NK-92 treated with Interleukin-12 subunit alpha and Interleukin-12 subunit beta, amount 100 ng/mL, for 24 hours (cell line): ENCODE measurements around the gene SLC35B1.
A peak's percentile ranks its signal among the peaks of the same experiment; 100 is the strongest.
"Not testable (repeated sequence)": the region's sequence is repeated elsewhere in the genome, so short reads cannot be mapped to it uniquely, and the experiment has no call there.

Experiments
- DNase-seq: peaks from one replicate; lab custom pipeline; 2025; lab: John Stamatoyannopoulos, UW

SLC35B1 gene

GRCh38 chr17:49734515-49735490 is 27.0 kb upstream of the SLC35B1 start:
- DNase-seq = no peak

DNA sequence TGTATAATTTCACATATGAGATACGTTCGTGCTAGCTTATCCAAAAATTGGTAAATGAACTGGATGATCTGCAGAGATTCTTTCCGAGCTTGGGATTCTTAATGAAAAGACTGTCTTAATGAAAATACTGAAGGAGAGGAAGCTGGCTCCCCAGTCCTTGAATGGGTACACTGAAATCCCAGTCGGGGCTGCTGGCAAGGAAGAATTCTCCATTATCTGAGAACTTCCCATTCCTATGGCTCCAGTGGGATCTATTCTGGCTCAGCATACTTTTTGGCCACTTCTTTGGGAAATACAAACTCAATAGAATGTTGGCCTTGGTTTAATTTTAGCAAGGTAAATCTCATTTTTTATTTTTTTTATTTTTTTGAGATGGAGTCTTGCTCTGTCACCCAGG is 23.7 kb upstream of the SLC35B1 start:
- no peak for DNase-seq

GRCh38 chr17:49730785-49731434 is 23.1 kb upstream of the SLC35B1 start:
- DNase-seq = no peak

DNA sequence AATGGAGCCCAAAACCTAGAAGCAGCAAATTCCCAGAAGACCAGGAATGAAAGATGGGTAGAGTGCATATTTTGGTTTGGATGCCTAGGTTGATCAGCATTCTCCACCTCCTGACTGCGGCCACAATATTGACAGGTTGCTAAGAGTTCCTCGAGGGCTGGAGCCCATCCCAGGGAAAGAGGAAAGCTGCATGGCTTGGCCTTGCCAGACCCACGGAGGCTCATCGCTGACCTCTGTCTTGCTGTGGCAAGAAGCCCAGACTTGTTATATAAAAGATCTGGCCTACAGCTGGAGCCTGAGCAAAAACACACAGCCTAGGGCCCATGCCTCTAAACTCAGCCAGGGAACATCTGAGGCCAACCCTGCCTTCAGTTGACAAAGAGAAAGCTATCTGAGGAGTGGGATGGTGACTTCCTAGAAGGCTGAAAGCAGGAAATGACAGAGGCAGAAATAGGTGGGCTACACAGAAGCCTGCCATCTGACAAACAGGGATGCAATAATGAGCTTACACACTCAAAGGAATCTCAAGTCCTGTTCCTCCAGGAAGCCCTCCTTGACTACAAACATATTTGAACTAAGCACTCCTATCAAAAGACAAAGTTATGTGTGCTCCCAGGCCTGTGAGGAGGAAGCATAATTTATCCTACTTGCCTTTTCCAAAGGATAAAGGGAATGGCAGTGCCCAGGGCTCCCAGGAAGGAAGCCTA is 22.5 kb upstream of the SLC35B1 start:
- DNase-seq = no peak

GRCh38 chr17:49729069-49729468 is 21.3 kb upstream of the SLC35B1 start:
- DNase-seq = no peak

- no peak for DNase-seq
Observed at GRCh38 chr17:49728425-49728824, 20.7 kb upstream of the SLC35B1 start.

DNA sequence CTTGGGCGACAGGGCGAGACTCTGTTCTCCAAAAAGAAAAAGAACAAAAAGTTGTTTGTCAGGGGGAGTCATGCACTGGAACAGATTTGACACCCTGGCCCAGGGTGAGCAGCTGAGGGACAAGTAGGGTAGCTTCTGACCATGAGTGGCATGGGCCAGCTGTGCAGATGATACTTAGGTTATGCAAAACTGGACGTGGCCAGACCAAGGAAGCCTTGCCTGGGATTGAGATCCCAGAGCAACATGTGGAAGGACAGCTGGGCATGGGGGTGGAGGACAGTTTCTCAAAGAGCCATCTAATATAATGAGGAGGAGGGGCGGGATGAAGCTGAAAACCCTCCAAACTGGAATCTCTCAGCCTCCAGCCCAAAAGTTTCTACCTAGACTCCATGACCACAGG is 19.6 kb upstream of the SLC35B1 start:
- DNase-seq = no peak

- DNase-seq = no peak
Observed at GRCh38 chr17:49725452-49726130, 17.8 kb upstream of the SLC35B1 start.

DNA sequence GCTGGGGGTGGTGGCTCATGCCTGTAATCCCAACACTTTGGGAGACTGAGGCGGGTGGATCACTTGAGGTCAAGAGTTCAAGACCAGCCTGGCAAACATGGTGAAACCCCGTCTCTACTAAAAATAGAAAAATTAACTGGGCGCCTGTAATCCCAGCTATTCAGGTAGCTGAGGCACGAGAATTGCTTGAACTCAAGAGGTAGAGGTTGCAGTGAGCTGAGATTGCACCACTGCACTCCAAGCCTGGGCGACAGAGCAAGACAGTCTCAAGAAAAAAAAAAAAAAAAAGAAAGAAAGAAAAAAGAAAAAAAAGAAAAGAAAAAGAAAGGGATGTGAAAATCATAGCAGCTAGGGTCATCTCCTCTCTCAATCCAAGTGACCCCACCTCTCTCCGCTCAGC is 16.8 kb upstream of the SLC35B1 start:
- DNase-seq = not testable (repeated sequence)

- DNase-seq = no peak
Observed at GRCh38 chr17:49723423-49723822, 15.7 kb upstream of the SLC35B1 start.

DNA sequence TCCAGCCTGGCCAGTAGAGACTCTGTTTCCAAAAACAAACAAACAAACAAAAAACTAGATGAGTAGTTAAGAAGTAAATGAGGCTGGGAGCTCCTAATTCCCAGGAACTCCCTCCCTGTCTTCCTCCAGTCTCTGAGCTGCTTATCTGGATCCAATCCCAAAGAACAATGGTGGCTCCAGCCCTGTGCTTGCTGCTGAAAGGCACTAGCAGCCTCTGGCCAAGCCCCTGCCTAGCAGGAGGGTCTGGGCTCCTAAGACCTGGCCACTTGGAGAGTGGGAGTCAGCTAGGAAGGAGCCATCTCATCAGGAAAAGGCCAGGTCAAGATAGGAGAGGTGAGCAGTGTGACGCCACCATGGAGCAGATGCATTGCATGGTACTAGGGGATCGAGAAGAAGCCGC is 14.3 kb upstream of the SLC35B1 start:
- DNase-seq = no peak

- DNase-seq = no peak
Observed at GRCh38 chr17:49717371-49717861, 9.7 kb upstream of the SLC35B1 start.

DNA sequence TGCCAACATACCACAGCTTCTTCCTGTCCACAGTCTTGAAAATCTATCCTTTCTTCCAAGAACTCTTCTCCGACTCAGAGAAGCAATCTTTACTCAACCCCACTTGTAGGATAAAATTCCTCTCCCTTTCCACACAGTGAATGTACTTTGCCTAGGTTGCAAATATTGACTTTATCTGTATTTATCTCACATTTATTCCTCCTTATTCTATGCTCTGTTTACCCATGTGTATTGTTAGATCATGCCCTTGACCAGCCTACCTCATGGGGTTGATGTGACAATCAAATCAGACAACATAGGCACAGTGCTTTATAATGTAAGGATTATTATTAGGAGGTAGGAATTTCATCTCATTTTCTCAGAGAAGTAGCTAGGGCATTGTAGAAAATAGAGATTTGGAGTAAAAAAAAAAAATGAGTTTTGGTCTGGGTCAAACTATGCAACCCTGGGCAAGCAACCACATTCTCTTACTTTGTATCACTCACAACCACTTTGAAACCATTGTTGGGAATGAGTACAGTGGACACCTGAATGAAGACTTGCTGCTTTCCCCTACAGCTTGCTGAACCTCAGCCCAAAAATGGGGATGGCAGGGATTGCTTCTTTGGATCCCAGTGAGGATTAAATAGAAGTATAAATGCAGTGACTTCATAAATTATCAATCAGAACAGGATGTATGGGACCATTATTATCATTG is 9.1 kb upstream of the SLC35B1 start:
- DNase-seq = no peak

GRCh38 chr17:49715717-49716279 is 8.0 kb upstream of the SLC35B1 start:
- DNase-seq = no peak

- peak; percentile 19 for DNase-seq
Observed at GRCh38 chr17:49715216-49715615, 7.5 kb upstream of the SLC35B1 start.

- DNase-seq = no peak
Observed at GRCh38 chr17:49708515-49709183, 885 bp upstream of the SLC35B1 start.

DNA sequence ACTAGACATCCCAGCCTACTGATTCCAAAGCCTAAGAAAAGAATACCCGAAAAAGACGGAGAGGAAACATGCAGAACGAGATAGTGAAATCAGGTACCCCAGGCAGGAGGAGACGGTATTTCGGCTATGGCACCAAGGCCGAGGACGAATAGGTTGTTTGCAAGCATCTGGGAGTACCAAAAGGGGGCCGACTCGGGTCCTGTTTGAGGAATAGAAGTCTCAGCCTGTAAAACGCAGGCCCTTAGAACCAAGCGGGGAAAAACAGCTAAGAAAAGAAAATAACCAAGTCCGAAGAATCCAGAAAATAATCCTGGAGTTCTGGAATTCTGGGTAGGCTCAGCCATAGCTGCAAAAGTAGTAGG is 537 bp downstream of the SLC35B1 start:
- no peak for DNase-seq

DNA sequence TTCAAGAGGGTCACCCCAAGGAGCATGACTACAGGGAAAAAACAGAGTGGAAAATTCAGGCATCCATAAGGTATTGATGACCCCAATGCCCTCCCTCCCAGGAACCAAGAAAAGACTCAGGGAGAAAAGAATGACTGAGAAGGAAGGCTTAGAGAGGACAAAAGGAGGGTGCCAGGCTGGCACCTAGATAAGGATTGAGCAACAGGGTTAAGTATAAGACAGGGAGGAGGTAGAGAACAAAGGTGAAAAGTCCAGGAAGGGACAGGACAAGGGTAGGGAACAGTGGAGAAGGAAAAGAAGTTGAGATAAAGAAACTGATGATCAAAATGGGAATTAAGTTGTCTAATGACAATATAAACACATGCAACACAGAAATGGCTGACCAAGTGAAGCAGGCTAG is 2.5 kb downstream of the SLC35B1 start:
- no peak for DNase-seq

GRCh38 chr17:49703557-49704277 is 4.0 kb downstream of the SLC35B1 start:
- DNase-seq = no peak

DNA sequence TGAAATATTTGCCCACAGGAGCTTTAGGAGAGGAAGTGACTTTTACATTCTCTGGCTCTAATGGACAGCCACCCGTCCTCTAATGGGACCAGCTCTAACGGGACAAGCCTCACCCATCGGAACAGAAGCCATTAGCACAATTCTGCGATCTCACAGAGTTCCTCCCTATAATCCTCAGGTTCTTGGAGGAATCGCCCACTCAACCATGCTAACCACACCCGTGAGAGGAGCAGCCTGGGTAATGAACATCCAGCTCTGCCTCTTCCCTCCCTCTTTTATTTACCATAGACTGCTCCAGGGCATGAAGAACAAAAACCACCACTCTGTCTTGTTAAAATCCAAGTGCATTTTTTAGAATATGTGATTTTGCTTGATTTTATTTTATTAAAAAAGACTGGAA is 6.8 kb downstream of the SLC35B1 start:
- DNase-seq = no peak
